GM08714 (cell line): ENCODE data around the gene IDE.
"Not testable (repeated sequence)": the region's sequence is repeated elsewhere in the genome, so short reads cannot be mapped to it uniquely, and the experiment has no call there.

ENCODE experiments used
- H3K4me3 ChIP-seq: fragments of 200-500 bp; sonication (Bioruptor generic); 2 replicates; pipeline ENCODE4 v1.5.1; 2014; ENCODE audit warnings: mild to moderate bottlenecking, low read length, inconsistent platforms
- ZNF274 ChIP-seq: IDR thresholded peaks from 2 replicates; pipeline ENCODE4 v1.6.1; 2012; ENCODE audit warnings: mild to moderate bottlenecking, low read depth, low read length

Gene IDE

DNA sequence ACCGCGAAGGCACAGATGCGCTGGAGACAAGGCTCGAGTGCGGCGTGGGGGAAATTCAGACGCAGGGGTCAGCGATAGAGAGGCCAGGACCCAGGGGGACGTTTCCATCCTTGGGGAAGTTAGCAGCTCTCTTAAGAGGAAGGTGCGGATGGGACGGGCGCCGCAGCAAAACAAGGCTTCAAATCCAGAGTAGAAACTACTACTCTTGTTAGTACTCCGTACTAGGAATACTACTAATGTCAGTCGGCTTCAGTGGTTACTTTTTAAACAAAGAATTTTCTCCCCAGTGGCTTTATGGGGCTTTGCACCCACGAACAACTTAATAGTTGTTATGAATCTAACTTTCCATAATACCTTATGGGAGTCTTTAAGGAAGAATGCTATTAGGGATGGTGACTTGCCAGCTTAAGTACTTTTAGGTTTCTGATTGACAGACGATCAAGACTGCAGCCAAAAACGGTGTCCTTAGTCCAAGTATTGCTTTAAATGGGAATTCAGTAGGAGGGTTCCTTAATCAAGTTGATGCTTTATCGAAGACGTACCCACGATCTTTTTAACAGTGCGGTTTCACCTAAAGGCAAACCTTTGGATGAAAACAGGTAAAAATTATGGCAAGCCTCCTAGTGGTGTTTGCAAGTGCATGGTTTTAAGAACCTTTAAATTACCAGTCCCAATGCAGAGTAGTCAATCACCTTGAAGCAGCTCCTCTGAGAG lies 812 bp upstream of the IDE start:
- peak overlapping the region; percentile 88 for H3K4me3 ChIP-seq
- TF ChIP-seq ZNF274: no peak

DNA sequence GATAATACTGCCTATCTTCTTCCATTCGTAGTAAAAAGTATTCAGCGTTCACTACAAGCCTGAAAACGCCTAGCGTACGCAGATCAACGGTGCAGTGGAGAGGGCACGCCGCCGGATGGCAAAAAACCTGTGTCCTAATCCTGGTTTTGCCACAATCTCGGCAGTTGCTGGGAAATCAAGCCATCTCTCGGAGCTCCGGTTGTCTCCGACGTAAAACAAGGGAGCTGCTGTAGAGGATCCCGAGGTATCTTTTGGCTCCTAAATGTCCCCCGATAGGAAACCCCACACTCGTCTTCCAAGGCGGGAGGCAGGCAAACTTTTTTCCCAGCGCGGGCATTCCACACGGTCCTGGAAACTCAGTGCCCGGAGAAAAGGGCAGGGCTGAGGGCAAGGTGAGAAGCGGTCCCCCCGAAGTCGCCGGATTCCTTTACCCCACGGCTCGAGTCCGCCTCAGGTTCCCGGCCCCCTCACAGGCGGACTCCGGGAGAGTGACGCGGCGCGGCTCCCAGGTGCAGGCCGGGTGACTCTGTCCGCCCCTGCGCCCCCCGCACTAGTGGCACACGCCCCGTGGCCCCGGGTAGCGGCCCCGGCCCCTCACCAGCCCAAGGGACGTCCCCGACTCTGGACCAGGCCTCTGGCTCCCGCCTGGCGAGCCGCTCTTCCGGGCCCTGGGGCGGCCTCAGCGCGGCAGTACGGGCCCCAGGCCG lies 649 bp downstream of the IDE start:
- peak overlapping the region; percentile 88 for H3K4me3 ChIP-seq
- TF ChIP-seq ZNF274: no peak

DNA sequence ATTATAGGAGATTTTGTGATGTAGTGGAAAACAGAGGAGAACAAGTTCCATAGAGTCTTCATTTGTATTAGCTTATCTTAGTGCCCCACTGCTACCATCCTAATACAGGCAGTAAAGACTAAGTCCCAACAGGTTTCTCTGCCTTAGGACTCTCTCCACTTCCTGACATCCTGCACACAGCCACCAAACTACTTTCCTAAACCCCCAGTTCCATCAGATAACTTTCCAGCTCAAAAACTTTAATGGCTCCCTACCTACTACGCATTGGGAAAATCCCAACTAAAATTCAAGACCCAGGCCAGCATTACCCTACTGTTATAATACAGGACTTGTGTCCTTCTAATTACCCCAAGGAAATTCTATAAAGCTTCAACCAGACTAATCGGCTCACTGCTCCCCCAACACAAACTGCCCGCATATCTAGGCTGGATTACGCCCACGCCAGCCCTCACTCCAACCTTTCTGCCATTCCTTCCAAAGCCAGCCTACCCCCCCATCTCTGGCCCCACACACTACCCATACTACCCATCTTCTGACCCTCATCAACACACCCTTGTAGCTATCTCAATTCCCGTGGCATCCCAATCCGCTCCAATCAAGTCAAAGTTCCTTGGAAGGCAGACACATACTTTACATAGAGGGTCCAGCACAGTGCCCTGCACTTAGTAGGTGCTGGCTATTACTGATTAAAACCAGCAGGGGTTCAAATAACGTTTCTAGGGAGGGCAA lies 1.4 kb downstream of the IDE start:
- TF ChIP-seq ZNF274: no peak
- peak overlapping the region; percentile 88 for H3K4me3 ChIP-seq

DNA sequence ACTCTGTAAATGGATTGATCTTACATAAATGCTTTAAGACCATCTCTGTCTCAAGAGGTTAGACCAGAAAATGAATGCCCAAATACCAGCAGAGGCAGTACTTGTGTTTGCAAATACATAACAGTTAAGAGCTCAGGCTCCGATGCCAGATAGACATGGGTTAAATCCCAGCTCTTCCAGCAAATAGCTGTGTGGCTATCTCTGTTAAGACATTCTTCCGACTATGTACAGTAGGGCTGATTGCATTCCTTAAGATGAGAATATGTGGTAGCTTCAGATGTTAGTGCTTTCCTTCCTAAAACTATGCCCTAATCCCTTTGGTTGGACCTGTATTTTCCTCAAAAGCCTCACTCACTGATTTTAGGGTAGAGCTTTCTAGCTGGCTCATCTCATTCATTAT lies 2.2 kb downstream of the IDE start:
- no peak for TF ChIP-seq ZNF274
- no peak overlapping the region for H3K4me3 ChIP-seq

DNA sequence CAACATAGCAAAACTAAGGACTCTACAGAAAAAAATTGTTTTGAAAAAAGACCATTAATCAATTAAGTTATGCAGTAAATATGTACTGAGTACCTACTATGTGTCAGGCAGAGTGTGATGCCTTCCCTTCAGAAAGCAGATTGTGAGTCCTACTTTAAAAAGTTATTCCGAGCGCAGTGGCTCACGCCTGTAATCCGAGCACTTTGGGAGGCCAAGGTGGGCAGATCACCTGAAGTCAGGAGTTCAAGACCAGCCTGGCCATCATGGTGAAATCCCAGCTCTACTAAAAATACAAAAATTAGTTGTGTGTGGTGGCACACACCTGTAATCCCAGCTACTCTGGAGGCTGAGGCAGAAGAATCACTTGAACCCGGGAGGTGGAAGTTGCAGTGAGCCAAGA lies 4.2 kb downstream of the IDE start:
- H3K4me3 ChIP-seq: not testable (repeated sequence)

DNA sequence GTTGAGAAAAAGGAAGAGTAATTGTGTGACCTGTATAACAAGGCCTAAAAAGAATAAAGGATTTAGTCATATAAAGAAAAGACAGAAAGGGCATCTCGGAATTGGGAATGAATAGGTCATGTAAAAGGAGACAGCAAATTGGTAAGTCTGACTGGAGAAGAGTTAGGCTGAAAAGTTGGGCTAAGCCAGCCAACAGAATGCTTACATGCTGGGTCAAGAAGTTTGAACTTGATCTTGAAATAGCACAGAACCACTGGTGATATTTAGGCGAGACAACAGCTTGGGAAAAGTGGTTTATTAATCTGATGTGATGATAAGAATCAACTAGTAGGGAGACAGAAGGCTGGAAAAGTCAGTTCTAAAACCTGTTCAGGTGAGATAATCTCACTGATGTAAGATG lies 4.8 kb downstream of the IDE start:
- TF ChIP-seq ZNF274: no peak
- no peak overlapping the region for H3K4me3 ChIP-seq

DNA sequence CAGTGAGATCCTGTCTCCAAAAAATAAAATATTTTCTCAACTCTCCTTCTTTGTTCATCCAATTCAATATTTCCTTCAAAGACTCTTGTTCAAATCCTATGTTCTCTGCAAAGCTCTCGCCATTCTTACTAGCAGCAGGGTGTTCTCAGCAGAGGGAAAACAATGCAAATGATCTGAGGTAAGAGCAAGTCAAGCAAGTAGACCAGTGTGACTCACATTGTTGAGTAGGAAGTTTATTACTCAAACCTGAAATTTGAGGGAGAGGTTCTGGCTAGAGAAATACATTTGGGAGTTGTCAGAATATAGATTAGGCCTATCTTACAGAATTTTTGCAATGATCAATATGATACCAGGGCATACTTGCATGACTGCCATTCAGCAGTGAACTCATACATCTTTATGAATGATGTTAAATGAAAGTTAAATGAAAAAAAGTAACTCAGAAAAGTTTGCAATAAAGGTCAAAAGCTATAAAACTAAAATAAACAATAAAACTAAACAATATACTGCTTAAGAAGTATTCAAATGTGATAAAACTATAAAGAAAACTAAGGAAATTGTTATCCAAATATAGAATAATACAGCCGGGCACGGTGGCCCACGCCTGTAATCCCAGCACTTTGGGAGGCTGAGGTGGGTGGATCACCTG lies 5.8 kb downstream of the IDE start:
- H3K4me3 ChIP-seq: no peak overlapping the region
- no peak for TF ChIP-seq ZNF274

DNA sequence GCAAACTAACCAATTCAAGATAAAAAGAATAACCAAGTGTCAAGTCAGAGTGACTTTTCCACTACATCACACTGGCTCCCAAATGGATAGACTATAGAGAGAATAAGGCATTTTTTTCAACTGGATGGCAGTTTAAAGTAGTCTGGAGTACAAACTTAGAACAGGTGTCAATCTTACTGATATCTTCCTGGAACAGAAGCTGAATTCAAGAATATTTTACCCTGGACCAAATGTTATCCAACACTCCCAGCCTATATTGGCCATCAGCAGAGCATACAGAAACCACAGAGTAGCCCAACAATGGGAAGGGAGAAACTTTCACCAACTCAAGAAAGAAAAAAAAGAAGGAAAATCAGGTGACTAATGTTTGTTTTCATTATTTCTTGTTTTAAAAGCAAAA lies 11.5 kb downstream of the IDE start:
- no peak for TF ChIP-seq ZNF274
- H3K4me3 ChIP-seq: no peak overlapping the region

DNA sequence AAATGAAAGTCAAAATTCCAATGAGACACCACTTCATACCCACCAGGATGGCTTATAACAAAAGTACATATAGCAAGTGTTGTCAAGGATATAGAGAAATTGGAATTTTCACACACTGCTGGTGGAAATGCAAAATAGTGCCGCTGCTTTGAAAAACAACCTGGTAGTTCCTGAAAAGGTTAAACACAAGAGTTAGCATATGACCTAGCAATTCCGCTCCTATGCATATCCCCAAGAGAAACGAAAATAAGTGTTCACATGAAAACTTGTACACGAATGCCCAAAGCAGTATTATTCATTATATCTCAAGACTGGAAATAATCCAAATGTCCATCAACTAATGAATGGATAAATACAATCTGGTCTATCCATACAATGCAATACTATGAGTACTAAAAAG lies 14.8 kb downstream of the IDE start:
- H3K4me3 ChIP-seq: no peak overlapping the region
- no peak for TF ChIP-seq ZNF274

DNA sequence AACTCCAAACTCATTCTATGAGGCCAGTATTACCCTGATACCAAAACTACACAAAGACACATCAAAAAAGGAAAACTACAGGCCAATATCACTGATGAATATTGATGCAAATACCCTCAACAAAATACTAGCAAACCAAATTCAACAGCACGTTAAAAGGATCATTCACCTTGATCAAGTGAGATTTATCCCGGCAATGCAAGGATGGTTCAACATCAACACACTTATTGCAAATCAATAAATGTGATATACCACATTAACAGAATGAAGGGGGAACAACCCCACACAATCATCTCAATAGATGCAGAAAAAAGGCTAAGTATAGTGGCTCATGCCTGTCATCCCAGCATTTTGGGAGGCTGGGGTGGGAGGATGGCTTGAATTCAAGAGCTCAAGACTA lies 19.9 kb downstream of the IDE start:
- no peak for TF ChIP-seq ZNF274
- H3K4me3 ChIP-seq: no peak overlapping the region

DNA sequence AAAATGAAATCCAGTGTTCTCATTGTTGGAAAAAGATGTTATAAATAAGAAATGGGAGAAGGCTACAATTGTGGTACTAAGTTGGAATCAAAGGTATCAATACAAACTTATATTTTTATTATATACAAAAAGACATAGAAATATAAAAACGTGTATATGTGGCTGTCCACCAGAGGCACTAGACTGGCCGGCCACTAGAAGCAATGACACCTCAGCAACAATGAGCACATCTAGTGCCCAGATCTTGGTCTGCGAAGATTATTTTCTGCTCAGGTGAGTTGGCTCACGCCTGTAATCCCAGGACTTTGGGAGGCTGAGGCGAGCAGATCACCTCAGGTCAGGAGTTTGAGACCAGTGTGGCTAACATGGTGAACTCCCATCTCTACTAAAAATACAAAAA lies 21.6 kb downstream of the IDE start:
- no peak for TF ChIP-seq ZNF274
- H3K4me3 ChIP-seq: no peak overlapping the region

DNA sequence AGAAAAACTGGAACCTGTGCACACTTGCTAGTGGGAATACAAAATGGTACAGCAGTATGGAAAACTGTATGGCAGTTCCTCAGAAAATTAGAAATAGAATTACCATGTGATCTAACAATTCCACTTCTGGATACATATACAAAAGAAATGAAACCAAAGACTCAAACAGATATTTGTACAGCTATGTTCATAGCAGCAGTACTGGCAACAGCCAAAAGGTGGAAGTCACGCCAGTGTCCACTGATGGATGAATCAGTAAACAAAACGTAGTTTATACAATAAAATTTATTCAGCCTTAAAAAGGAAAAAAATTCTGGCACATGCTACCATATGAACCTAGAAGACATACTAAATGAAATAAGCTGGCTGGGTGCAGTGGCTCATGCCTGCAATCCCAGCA lies 23.0 kb downstream of the IDE start:
- no peak for TF ChIP-seq ZNF274
- H3K4me3 ChIP-seq: no peak overlapping the region

DNA sequence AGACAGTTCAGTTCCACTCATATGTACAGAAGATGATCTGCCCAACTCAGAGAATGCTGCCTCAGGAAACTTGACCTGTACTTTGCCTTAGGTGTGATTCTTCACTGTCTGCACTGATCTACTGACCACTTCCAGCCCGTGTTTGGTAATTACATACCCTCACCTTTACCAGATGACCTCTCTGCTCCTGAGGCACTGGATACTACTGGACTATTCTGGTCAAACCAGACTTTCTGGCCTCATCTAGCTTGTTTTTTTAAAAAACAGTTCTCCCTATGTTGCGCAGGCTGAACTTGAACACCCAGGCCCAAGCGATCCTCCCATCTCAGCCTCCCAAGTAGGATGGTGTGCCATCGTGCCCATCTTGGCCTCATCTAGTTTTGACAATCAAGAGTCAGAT lies 26.2 kb downstream of the IDE start:
- no peak overlapping the region for H3K4me3 ChIP-seq
- no peak for TF ChIP-seq ZNF274

DNA sequence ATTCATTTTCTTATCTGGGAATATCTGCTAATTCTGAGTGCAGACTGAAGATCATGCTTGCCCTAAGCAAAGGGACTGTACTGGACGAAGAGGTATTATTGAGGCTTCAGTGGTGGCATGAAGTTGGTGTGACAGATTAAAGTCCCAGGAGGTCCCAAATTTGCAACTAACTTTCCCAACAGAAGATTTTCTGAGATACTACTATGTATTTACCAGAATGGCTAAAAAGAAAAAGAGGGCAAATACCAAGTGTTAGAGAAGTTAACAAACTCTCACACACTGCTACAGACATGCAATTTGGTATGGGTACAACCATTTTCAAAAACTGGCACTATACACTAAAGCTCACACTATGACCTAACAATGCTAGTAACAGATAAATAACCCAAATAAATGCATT lies 28.3 kb downstream of the IDE start:
- no peak overlapping the region for H3K4me3 ChIP-seq
- no peak for TF ChIP-seq ZNF274

DNA sequence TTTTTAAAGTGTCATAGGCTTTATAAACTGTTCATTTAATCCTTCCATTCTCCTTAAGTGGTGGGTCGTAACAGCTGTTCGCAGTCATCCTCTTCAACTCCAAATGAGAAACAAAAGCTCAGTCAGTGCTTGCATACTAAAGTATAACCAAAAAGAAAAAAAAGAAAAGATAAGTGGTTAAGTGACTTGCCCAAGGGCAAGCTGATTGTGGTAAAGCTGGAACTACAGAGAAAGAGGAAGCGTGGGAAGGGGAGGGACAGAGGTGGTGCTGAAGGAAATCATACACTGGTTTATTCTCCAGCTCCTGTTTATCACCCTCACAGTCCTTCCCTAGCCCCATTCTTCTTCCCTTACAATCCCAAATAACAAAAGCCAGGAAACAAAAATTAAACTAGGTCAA lies 29.6 kb downstream of the IDE start:
- no peak overlapping the region for H3K4me3 ChIP-seq
- TF ChIP-seq ZNF274: no peak
